Measurements from ENCODE around the gene RANBP3. TPM values are rescaled to one million over a fixed set of nuclear protein-coding genes. Genes with fewer than 3 reads are reported as not detected.
"Not testable (repeated sequence)": the region's sequence is repeated elsewhere in the genome, so short reads cannot be mapped to it uniquely, and the experiment has no call there.

The RANBP3 gene
- total RNA-seq, 1 donor from 2014 or later = 98.5 TPM

DNA sequence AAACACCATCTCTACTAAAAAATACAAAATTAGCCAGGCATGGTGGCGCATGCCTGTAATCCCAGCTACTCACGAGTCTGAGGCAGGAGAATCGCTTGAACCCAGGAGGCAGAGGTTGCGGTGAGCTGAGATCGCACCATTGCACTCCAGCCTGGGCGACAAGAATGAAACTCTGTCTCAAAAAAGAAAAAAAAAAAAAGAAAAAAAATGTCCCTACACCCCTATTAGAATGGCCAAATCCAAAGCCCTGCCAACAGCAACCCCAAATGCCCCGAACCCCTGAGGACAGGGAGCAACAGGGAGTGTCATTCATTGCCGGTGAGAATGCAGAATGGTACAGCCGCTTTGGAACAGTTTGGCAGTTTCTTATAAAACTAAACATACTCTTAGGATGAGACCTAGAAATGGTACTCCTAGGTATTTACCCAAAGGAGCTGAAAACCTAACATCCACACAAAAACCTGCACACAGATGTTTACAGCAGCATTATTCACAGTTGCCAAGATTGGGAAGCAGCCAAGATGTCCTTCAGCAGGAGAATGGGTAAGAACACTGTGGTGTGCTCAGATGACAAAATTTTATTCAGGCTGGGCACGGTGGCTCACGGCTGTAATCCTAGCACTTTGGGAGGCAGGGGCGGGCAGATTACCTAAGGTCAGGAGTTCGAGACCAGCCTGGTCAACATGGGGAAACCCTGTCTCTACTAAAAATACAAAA is 94.6 kb downstream of the RANBP3 start:
- CTCF ChIA-PET; H3K9me3 Mint-ChIP-seq; H3K4me1 Mint-ChIP-seq; H3K36me3 Mint-ChIP-seq (ENCODE audit: low read depth); intact Hi-C loops (cut with micrococcal nuclease); H3K4me3 Mint-ChIP-seq; DNase-seq; H3K27ac Mint-ChIP-seq; ATAC-seq (ENCODE audit: low read depth): not testable (repeated sequence)
- H3K27me3 Mint-ChIP-seq = peaks cover 12% of the 10 kb centered on the region
- POLR2A ChIA-PET = interaction anchor here (0.7 kb wide), 1 partner anchor 16 kb away, joined by 4 read pairs; no protein-coding TSS in a partner anchor

GRCh38 chr19:5882421-5882968 is 95.4 kb downstream of the RANBP3 start:
- DNase-seq (no peak), ATAC-seq (ENCODE audit: low read depth) (no peak)
- CTCF ChIA-PET = no interaction called here
- Mint-ChIP-seq H3K4me1 (peaks cover 2% of the 10 kb centered on the region), H3K36me3 (ENCODE audit: low read depth) (no peaks in the 10 kb centered on the region), H3K27me3 (peaks cover 12% of the 10 kb centered on the region), H3K9me3 (no peaks in the 10 kb centered on the region), H3K27ac (no peak overlapping the region), H3K4me3 (no peak overlapping the region)
- POLR2A ChIA-PET = no interaction called here
- intact Hi-C loops (cut with micrococcal nuclease) = no loop called here
- no peak for TF ChIP-seq CTCF (IDR thresholded peaks at IDR 0.05)

GRCh38 chr19:5881543-5882299 is 96.2 kb downstream of the RANBP3 start:
- Mint-ChIP-seq H3K36me3 (ENCODE audit: low read depth) (no peaks in the 10 kb centered on the region), H3K27me3 (peaks cover 11% of the 10 kb centered on the region), H3K4me1 (peaks cover 2% of the 10 kb centered on the region), H3K9me3 (no peaks in the 10 kb centered on the region), H3K4me3 (no peak overlapping the region), H3K27ac (no peak overlapping the region)
- POLR2A ChIA-PET = no interaction called here
- DNase-seq (no peak), ATAC-seq (ENCODE audit: low read depth) (no peak)
- intact Hi-C loops (cut with micrococcal nuclease) = no loop called here
- CTCF ChIA-PET = no interaction called here
- no peak for TF ChIP-seq CTCF (IDR thresholded peaks at IDR 0.05)

- Mint-ChIP-seq H3K9me3 (no peaks in the 10 kb centered on the region), H3K27ac (no peak overlapping the region), H3K4me3 (no peak overlapping the region), H3K36me3 (ENCODE audit: low read depth) (no peaks in the 10 kb centered on the region), H3K27me3 (peaks cover 10% of the 10 kb centered on the region), H3K4me1 (peaks cover 2% of the 10 kb centered on the region)
- POLR2A ChIA-PET = interaction anchor here (0.6 kb wide), 1 partner anchor 77 kb away, joined by 13 read pairs; no protein-coding TSS in a partner anchor
- intact Hi-C loops (cut with micrococcal nuclease) = no loop called here
- DNase-seq = no peak
- no peak for ATAC-seq (ENCODE audit: low read depth)
- CTCF ChIA-PET = no interaction called here
- TF ChIP-seq CTCF (IDR thresholded peaks at IDR 0.05) = no peak
These were observed 97.3 kb downstream of the RANBP3 start for GRCh38 chr19:5880604-5881078.

DNA sequence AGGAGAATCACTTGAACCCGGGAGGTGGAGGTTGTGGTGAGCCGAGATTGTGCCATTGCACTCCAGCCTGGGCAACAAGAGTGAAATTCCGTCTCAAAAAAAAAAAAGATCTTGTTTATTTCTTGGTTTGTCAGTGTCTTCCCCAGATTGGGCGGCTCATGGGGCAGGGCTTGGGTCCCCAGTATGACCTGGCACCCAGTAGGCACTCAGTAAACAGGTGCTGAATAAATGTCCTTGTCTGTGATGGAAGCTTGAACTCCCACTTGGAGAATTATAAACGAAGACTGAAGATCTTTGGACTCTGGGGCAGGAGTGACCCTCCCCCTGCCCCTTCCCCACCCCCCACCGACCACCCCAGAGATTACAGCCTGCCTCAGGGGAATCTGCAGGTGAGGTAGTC is 97.7 kb downstream of the RANBP3 start:
- Mint-ChIP-seq H3K4me1 (peaks cover 2% of the 10 kb centered on the region), H3K4me3 (no peak overlapping the region), H3K27me3 (peaks cover 10% of the 10 kb centered on the region), H3K9me3 (no peaks in the 10 kb centered on the region), H3K36me3 (ENCODE audit: low read depth) (no peaks in the 10 kb centered on the region), H3K27ac (peak overlapping the region; percentile 35)
- no peak for TF ChIP-seq CTCF (IDR thresholded peaks at IDR 0.05)
- ChIA-PET CTCF (no interaction called here), POLR2A (no interaction called here)
- ATAC-seq (ENCODE audit: low read depth) (no peak), DNase-seq (no peak)
- intact Hi-C loops (cut with micrococcal nuclease) = no loop called here

Data from activated B cell treated with CpG ODN at 0.5 μM for 24 hours (primary cell).